OCI-LY3 (cell line): ENCODE measurements around the gene TUBGCP6.

Source experiments
- H2AFZ ChIP-seq: fragments of 200-600, 300-600 bp; shearing (Covaris generic); 2 replicates; pipeline ENCODE4 v1.6.0; 2014; ENCODE audit warnings: antibody characterized with exemption, low read depth, low read length
- H3K27ac ChIP-seq: fragments of 200-600, 300-600 bp; sonication (generic); 2 replicates; pipeline ENCODE4 v1.5.1; 2014; ENCODE audit warnings: mild to moderate bottlenecking, low read length, moderate library complexity, mixed read lengths
- H3K27me3 ChIP-seq: fragments of 200-600, 300-600 bp; sonication (generic); 2 replicates; pipeline ENCODE4 v1.6.1; 2014; ENCODE audit warnings: low read depth, low read length, mixed read lengths
- H3K36me3 ChIP-seq: fragments of 200-600, 300-600 bp; sonication (generic); replicated peaks from 2 replicates; pipeline ENCODE3; 2014; ENCODE audit warnings: low read depth, low read length, mixed read lengths
- H3K4me1 ChIP-seq: fragments of 300-600, 200-600 bp; sonication (generic); 2 replicates; pipeline ENCODE4 v1.6.1; 2014; ENCODE audit warnings: low read length, mixed read lengths
- H3K4me2 ChIP-seq: fragments of 200-600, 300-600 bp; sonication (generic); 2 replicates; pipeline ENCODE4 v1.6.1; 2014; ENCODE audit warnings: low read length, mixed read lengths
- H3K4me3 ChIP-seq: fragments of 300-600, 200-600 bp; sonication (generic); 2 replicates; pipeline ENCODE4 v1.5.1; 2014; ENCODE audit warnings: antibody characterized with exemption, mild to moderate bottlenecking, low read length, moderate library complexity
- H3K79me2 ChIP-seq: fragments of 300-600, 200-600 bp; shearing (Covaris generic); 2 replicates; pipeline ENCODE4 v1.6.1; 2014; ENCODE audit warnings: mild to moderate bottlenecking, low read length, mixed read lengths
- H3K9ac ChIP-seq: fragments of 300-600, 200-600 bp; shearing (Covaris generic); 2 replicates; pipeline ENCODE4 v1.6.0; 2014; ENCODE audit warnings: mild to moderate bottlenecking, low read length, moderate library complexity
- H3K9me3 ChIP-seq: fragments of 200-600, 300-600 bp; shearing (Covaris generic); 2 replicates; pipeline ENCODE4 v1.6.1; 2014; ENCODE audit warnings: low read length, mixed read lengths; ENCODE audit not compliant: insufficient read depth
- H4K20me1 ChIP-seq: fragments of 200-600, 300-600 bp; sonication (generic); 2 replicates; pipeline ENCODE4 v1.6.1; 2016; ENCODE audit warnings: low read length, mixed read lengths; ENCODE audit not compliant: insufficient read depth
- CTCF ChIP-seq: fragments of 200-600, 300-600 bp; sonication (generic); IDR thresholded peaks from 2 replicates; pipeline ENCODE4 v1.5.1; 2014; ENCODE audit warnings: antibody characterized with exemption, low read length, low read depth
- EZH2phosphoT487 ChIP-seq: fragments of 200-600 bp; shearing (Covaris generic); IDR thresholded peaks from 2 replicates; pipeline ENCODE4 v1.6.1; 2018; ENCODE audit warnings: antibody characterized with exemption, mixed run types, low read depth

The TUBGCP6 gene

GRCh38 chr22:50257451-50258360 is 12.9 kb upstream of the TUBGCP6 start:
- Histone ChIP-seq H3K9me3 (no peaks in the 10 kb centered on the region), H3K27me3 (no peaks in the 10 kb centered on the region), H3K79me2 (peaks cover 18% of the 10 kb centered on the region), H3K27ac (no peak overlapping the region), H3K4me2 (no peak overlapping the region), H3K36me3 (no peaks in the 10 kb centered on the region), H4K20me1 (no peaks in the 10 kb centered on the region), H2AFZ (no peak overlapping the region), H3K9ac (no peak overlapping the region), H3K4me3 (no peak overlapping the region), H3K4me1 (peaks cover 12% of the 10 kb centered on the region)
- no peak for TF ChIP-seq EZH2phosphoT487
- TF ChIP-seq CTCF, result no peak

- Histone ChIP-seq H3K27me3 (no peaks in the 10 kb centered on the region), H3K79me2 (peaks cover 18% of the 10 kb centered on the region), H3K9me3 (no peaks in the 10 kb centered on the region), H3K27ac (no peak overlapping the region), H3K9ac (no peak overlapping the region), H3K4me2 (no peak overlapping the region), H2AFZ (no peak overlapping the region), H3K36me3 (no peaks in the 10 kb centered on the region), H4K20me1 (no peaks in the 10 kb centered on the region), H3K4me3 (no peak overlapping the region), H3K4me1 (peaks cover 6% of the 10 kb centered on the region)
- TF ChIP-seq EZH2phosphoT487 (no peak), CTCF (no peak)
Measured at GRCh38 chr22:50257041-50257440, 12.2 kb upstream of the TUBGCP6 start.

- Histone ChIP-seq H2AFZ (no peak overlapping the region), H3K27me3 (no peaks in the 10 kb centered on the region), H3K4me2 (no peak overlapping the region), H3K27ac (no peak overlapping the region), H3K4me1 (peaks cover 8% of the 10 kb centered on the region; the same call in 1 of the 2 replicates), H3K79me2 (peaks cover 18% of the 10 kb centered on the region), H3K9me3 (no peaks in the 10 kb centered on the region), H4K20me1 (no peaks in the 10 kb centered on the region), H3K4me3 (no peak overlapping the region), H3K36me3 (no peaks in the 10 kb centered on the region), H3K9ac (no peak overlapping the region)
- TF ChIP-seq EZH2phosphoT487 (no peak), CTCF (no peak)
Measured at GRCh38 chr22:50256258-50256862, 11.5 kb upstream of the TUBGCP6 start.

- Histone ChIP-seq H4K20me1 (no peaks in the 10 kb centered on the region), H3K4me3 (no peak overlapping the region), H3K9me3 (no peaks in the 10 kb centered on the region), H3K9ac (no peak overlapping the region), H3K27ac (no peak overlapping the region), H2AFZ (no peak overlapping the region), H3K36me3 (no peaks in the 10 kb centered on the region), H3K27me3 (no peaks in the 10 kb centered on the region), H3K4me2 (no peak overlapping the region), H3K4me1 (peaks cover 8% of the 10 kb centered on the region; the same call in 1 of the 2 replicates), H3K79me2 (peaks cover 13% of the 10 kb centered on the region)
- TF ChIP-seq CTCF, result no peak
- TF ChIP-seq EZH2phosphoT487, result no peak
Measured at GRCh38 chr22:50255607-50256006, 10.8 kb upstream of the TUBGCP6 start.
